A204.1 (cell line): ENCODE data around the gene PDIA2.
"Not testable (repeated sequence)": the region's sequence is repeated elsewhere in the genome, so short reads cannot be mapped to it uniquely, and the experiment has no call there.

Experiments
- FAIRE-seq: peaks from 2 replicates; lab custom pipeline; 2012; peaks lifted over from hg19 to GRCh38; lab: Jason Lieb, UNC

PDIA2 gene, protein sequence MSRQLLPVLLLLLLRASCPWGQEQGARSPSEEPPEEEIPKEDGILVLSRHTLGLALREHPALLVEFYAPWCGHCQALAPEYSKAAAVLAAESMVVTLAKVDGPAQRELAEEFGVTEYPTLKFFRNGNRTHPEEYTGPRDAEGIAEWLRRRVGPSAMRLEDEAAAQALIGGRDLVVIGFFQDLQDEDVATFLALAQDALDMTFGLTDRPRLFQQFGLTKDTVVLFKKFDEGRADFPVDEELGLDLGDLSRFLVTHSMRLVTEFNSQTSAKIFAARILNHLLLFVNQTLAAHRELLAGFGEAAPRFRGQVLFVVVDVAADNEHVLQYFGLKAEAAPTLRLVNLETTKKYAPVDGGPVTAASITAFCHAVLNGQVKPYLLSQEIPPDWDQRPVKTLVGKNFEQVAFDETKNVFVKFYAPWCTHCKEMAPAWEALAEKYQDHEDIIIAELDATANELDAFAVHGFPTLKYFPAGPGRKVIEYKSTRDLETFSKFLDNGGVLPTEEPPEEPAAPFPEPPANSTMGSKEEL

GRCh38 chr16:283033-283805 lies at the start of gene PDIA2:
TSS of gene PDIA2 (plus strand) at chr16:283164. CDS start at chr16:283170, 6 bp downstream.
- no peak for FAIRE-seq

DNA sequence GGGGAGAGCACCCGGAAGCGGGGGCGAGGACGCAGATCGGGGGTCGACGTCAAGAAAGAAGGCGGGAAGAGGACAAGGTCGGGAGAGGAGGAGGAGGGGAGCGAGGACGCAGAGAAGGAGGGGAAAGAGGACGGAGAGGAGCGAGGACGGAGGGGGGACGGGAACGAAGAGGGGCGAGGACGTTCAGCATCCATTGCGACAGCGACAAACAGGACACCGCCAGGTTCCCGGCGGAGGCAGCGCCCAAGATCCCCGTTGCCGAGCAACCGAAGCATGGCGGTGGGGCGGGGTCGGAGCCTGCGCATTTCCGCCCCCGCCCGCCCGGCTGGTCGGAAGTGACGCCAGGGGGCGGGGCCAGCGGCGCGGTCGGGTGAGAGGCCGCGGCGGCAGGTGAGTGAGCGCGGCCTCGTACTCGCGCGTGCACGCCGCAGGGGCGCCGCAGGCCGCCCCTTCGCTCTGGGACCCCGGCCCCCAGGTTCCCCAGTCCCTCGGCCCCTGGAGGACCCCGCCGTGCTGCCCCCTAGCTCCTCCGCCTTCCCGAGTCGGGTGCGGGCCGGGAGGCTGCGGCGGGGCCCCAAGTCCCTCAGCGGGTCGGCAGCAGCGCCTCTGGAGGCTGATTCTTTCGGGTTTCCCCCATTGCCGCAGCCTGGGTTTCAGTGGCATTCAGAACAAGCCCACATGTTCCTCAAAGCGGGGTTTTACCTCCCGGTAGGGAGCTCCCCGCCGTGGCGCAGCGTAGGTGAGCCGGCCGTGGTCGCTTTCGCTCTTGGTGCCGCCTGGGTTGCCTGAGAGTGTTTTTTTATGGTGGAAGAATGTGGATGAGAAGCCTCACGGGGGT lies 48.3 kb upstream of the PDIA2 start, which contains the start of gene FAM234A:
Gene FAM234A, plus strand, starts transcription at position 354 of the 838 bp plus-strand sequence. CDS start 19,593 bp downstream, outside the sequence.
- FAIRE-seq = no peak

GRCh38 chr16:239948-240277 lies 43.1 kb upstream of the PDIA2 start:
- no peak for FAIRE-seq

- FAIRE-seq = no peak
Observed at GRCh38 chr16:240559-240958, 42.4 kb upstream of the PDIA2 start.

GRCh38 chr16:242281-242680 lies 40.7 kb upstream of the PDIA2 start:
- FAIRE-seq = no peak

GRCh38 chr16:243348-243747 lies 39.6 kb upstream of the PDIA2 start:
- FAIRE-seq = no peak

DNA sequence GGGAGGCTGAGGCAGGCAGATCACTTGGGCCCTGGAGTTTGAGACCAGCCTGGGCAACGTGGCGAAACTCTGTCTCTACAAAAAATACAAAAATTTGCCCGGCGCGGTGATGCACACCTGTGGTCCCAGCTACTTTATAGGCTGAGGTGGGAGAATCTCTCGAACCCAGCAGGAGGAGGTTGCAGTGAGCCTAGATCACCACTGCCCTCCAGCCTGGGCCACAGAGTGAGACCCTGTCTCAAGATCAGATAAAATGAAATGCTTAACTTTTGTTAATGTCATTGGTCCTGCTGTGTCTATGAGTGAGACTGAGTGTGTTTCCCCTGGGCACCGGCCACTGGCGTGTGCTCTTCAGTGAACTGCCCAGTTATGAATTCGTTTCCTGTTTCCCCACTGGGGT lies 37.9 kb upstream of the PDIA2 start:
- FAIRE-seq = no peak

DNA sequence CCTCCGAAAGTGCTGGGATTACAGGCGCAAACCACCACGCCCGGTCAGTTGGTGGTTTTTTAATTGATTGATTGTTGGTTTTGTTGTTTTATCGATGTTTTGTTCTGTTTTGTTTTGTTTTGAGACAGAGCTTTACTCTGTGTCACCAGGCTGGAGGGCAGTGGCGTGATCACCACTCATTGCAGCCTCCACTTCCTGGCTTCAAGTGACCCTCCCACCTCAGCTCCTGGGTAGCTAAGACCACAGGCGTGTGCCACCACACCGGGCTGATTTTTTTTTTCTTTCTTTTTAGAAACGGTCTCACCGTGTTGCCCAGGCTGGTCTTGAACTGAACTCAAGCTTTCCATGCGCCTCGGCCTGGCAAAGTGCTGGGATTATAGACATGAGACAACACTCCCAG lies 35.9 kb upstream of the PDIA2 start:
- FAIRE-seq = no peak

DNA sequence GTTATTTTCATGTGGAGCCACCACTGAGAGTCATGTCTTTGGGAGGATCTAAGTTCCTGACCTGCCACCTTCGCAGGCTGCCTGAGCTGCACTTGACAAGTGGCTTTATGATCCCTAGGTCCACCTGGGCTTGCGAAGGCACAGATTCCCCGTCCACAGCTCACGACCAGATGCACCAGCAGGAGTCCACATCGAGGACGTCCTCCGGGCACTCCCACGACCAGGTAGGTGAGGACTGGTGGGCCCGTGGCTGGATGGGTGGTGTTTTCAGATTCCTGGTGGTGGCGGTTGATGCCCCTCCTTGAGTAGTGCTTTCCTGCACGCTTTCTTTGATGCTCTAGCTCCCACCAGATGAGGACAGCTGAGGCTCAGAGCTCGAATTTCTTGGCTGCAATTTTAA lies 33.5 kb upstream of the PDIA2 start:
- FAIRE-seq = no peak

GRCh38 chr16:252366-253337 lies 30.3 kb upstream of the PDIA2 start:
- no peak for FAIRE-seq

DNA sequence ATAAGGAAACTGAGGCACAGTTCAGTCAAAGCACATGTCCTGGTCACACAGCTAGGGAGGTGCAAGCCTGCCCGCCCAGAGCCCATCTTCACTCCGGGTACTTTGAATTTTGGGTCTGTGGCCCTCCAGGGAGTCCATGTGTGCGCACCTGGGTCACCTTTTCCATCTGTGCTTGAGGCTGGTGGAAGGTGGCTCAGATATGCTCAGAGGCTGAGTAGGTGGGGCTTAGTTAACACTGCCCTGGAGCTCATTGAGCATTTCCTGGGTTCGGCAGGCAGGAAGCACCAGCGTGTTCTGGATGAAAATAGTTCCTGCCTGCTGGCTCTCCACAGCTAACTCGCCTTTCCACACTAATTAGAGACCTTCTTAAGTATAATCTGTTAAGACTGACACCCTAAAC lies 29.1 kb upstream of the PDIA2 start:
- FAIRE-seq = no peak

GRCh38 chr16:254461-254860 lies 28.5 kb upstream of the PDIA2 start:
- FAIRE-seq = no peak

DNA sequence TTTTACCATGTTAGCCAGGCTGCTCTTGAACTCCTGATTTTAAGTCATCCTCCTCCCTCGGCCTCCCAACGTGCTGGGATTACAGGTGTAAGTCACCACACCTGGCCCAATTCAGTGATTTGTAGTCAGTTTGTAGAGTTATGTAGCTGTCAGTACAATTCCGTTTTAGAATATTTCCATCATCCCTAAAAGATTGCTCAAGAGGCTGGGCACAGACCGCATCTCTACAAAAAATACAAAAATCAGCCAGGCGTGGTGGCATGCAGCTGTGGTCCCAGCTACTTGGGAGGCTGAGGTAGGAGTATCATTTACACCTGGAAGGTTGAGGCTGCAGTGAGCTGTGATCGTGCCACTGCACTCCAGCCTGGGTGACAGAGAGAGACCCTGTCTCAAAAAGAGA lies 27.8 kb upstream of the PDIA2 start:
- FAIRE-seq = no peak

GRCh38 chr16:258091-258490 lies 24.9 kb upstream of the PDIA2 start:
- not testable (repeated sequence) for FAIRE-seq

GRCh38 chr16:259226-259625 lies 23.7 kb upstream of the PDIA2 start:
- no peak for FAIRE-seq

GRCh38 chr16:259814-260253 lies 23.1 kb upstream of the PDIA2 start:
- no peak for FAIRE-seq

GRCh38 chr16:260326-260725 lies 22.6 kb upstream of the PDIA2 start:
- FAIRE-seq = no peak

- no peak for FAIRE-seq
Observed at GRCh38 chr16:261031-261691, 21.8 kb upstream of the PDIA2 start.

- FAIRE-seq = no peak
Observed at GRCh38 chr16:262121-262745, 20.7 kb upstream of the PDIA2 start.

- no peak for FAIRE-seq
Observed at GRCh38 chr16:263182-263774, 19.7 kb upstream of the PDIA2 start.
